GM21528 (cell line): Measurements from ENCODE around the gene WDR6.
"Not testable (repeated sequence)": the region's sequence is repeated elsewhere in the genome, so short reads cannot be mapped to it uniquely, and the experiment has no call there.

Source experiments
- ATAC-seq: cut with Tn5 transposase; IDR thresholded peaks from one replicate; pipeline ENCODE4 v1.9.1; 2021; ENCODE audit warnings: mild to moderate bottlenecking, moderate library complexity; ENCODE audit not compliant: unreplicated experiment, low FRiP score

WDR6 gene

DNA sequence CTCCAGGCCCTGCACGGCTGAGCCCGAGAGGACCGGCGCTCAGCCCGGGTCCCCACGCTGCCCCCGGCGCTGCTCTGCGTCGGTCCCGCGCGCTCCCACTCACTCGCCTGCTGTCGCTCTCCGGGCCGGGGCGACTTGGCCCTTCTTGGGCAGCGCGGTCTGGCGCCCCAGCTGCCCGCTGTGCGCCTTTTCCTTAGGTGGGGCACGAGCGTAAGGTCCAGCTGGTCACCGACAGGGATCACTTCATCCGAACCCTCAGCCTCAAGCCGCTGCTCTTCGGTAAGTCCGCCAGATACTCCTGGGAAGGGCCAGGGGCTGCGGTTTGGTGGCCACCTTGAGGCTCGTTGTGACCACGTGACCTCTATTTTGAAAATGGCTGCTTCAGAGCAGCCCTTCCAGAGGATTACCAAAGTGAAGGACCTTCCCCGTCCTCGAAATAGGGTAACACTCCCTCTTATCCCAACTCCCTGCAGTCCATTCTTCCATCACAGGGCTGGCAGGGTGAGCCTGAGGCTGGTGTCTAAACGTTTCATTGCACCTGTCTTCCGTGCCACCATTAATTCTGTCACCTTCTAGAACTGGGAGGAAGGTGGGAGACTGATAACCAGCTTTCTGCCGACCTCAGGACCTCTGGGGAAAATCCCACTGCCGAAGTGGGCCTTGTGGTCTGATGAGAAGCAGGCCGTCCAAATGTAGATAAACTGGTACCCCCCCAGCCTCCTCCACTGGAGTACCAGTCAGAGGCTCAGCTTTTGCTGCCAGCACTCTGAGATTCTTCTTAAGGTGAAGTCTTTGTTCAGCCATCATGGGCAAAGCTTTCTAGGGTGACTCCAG, 16.3 kb upstream of the WDR6 start:
- ATAC-seq: peak; percentile 17

DNA sequence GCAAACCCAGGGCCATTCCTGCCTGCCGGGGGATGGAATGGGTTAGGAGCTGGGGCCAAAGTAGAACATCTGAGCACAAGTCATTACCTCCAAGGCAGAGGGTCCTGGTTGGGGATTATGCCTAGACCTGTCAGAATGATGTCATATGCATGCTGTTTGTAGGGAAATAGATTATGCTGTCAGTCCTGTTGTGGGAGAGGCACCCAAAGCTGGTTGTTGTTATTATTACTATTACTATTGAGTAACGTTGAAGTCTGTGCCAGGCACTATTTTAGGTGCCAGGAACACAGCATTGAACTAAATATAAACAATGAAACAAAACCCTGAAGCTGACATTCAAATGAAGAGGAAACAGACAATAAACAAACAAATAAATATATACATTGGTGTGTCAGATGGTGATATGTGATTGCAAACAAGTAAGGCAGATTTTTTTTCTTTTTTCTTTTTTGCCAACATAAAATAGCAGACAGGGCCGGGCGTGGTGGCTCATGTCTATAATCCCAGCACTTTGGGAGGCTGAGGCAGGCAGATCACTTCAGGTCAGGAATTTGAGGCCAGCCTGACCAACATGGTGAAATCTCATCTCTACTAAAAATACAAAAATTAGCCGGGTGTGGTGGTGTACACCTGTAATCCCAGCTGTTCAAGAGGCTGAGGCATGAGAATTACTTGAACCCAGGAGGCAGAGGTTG, 15.2 kb upstream of the WDR6 start:
- ATAC-seq: no peak

DNA sequence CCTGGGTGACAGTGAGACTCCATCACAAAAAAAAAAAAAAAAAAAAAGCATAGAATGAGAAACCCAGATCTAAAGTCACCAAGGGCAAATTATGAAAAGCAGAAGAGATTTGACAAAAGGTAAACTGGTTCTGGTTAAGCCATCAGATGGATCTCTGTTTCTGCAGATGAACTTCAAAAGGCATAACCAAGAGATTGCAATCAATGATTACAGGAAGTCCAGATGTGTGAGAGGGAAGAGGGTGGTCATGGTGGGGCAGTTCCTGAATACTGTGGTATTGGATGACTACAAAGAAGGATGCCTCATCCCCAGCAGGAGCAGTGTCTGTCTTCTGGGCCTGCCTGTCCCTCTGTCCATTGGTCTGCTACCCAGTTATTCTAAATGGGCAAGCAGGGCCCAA, 13.4 kb upstream of the WDR6 start:
- no peak for ATAC-seq

DNA sequence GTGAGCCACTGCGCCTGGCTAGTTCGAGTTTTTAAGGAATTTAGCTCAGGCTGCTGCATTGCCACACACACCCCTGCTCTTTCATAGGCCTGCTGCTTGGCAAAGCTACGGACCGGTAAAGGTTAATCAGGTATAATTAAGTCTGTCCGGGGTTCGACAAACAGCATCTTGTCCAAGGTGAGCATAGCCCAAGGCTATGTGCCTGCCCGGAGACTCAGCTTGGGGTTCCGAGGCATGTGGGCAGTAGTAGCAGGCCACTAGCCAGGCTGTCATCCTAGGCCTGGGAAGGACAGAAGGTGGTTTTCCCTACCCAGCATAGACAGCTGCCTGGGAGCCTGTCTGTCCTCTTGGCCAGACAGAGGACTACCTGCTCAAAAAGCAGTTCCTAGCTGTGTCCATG, 10.6 kb upstream of the WDR6 start:
- ATAC-seq: no peak

DNA sequence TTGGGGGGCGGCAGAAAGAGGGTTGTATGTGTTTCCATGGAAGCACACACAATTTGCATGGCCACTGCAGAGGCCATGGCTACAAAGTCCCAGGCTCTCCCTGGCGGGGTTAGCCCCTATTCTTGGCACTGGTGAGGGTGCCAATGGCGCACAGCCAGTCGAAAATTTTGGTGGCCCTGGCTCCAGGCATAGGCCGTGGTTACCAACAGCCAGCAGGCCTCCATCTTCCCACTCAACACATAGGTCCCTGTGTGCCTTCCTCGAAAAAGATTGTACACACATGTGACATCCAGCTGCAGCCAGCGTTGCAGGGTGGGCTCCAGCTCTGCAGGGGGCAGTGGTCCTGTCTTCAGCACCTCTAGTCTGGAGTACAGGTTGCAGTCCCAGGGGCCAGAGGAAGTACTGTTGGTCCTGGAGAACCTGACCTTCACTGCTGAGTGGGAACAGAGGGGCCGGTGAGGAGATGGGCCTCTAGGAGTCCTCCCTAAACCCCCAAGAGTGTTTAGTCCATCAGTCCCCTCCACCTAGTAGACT, 10.0 kb upstream of the WDR6 start:
- no peak for ATAC-seq

DNA sequence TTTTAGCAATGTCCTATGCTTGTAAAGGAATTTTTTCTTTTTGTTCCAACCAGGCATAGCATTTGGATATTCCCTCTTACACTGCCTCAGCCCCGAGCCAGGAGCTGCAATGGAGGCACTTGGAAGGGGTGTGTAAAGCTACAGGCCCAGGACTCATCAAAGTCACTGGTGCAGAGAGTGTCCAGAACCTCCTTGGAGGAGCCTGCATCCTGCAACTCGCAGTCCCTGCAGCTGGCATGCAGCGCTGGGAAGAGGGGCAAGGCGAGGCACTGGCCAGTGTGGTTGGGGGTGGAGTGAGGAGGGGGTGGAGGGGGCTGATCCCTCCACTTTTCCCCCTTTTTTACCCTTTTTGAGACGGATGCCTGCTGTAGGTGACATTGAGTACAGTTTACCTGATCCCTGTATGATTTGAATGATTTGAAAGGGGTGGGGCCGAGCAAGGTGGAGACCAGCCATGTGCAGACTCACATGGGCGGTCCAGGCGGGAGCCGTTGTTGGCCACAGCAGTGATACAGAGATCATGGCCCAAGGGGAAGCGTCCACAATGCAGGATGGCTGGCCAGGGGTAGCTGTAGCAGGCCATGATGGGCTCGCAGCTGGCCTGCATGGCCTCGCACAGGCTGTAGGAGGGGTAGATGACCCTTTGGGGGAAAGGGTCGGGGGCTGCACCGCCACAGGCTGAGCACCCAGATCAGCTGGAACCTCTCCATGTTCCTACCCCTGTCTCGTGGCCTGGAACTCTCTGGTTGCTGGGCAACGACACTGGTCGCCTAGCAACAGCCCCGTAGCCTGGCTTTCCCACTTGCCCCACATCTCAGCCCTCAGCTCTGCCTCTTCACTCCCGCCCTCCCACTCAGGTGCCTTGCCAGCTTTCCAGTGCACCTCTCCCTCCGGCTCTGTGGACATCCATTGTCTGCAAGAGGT, 9.2 kb upstream of the WDR6 start:
- ATAC-seq: no peak

DNA sequence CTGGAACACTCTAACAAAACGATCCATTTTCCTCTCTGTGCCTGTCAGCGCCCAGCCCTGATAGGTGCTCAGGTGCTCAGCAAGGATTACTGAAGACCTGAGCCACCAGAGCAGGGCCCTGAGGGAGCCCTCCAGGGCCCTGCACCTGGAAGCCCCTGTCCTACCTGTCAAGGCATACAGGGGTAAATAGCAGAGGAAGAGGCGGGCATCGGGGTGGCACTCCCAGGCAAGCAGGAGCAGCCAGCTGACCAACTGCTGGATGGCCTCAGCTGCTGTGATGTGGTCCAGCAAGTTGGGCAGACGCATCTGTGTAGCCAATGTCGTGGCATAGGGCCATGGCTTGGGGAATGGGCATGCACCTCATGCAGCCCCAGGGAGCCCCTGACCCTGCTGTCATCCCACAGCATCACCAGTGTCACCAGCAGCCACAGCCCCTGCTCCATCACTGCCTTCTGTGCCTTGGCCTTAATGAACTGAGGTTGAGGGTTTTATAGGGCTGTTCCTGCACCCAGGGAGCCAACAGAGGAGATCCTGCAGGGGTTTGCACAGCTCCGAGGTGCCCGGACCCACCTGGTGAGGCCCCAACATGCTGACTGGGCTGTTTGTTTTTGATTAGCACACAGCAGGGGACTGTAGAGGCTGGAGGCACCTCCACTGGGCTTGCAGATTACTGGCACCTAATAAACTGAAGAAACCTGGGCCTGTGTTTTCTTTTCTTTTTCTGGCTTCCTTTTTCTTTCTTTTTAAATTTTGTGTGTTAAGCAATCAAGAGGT, 7.9 kb upstream of the WDR6 start:
- ATAC-seq: no peak

DNA sequence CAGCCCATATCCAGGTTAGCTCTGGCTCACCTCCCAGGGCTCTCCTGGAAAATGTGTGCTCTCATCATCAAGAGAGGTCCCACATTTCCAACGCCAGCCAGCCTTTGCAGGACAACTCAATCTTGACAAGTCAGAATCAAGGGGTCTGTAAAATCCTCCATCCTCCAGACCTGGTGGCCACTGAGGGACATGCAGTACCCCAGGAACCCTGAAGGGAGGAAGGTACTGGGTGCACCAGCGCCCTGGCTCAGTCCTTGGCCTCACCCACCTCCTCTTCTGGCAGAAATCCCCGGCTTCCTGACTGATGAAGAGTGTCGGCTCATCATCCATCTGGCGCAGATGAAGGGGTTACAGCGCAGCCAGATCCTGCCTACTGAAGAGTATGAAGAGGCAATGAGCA, 6.0 kb upstream of the WDR6 start:
- no peak for ATAC-seq

DNA sequence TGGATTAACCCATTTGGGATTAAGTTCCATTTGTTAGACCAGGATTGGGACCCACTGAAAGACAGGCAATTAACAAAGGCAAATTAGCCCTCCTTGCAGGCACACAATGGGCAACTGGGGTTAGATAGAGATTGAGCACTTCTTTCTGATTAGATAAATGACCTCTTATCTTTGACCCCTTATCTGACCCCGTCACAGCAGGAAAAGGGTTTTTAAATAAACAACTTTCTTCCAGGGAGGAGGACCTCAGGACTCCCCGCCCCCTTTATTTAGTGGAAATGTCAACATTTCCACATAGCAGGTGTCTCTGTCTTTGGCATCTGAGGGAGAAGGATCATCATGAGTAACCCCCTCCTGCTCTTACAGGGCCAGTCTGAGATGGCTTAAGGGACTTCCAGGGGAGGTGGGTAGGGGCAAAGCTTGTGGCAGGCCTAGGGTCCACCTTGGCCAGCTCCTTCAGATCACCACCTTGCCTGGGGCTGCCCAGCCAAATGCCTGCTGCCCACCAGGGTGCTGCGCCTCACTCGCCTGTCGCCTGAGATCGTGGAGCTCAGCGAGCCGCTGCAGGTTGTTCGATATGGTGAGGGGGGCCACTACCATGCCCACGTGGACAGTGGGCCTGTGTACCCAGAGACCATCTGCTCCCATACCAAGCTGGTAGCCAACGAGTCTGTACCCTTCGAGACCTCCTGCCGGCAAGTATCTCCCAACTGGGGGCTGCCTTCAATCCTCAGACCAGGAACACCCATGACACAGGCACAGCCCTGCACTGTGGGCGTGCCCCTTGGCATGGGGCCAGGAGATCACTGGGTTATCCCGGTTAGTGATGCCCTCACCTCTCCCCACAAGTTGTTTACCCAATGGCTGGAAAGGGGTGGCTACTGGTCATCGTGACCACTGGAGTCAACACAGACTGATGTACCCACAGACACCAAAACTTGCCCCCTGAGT, 2.6 kb upstream of the WDR6 start:
- ATAC-seq: no peak

DNA sequence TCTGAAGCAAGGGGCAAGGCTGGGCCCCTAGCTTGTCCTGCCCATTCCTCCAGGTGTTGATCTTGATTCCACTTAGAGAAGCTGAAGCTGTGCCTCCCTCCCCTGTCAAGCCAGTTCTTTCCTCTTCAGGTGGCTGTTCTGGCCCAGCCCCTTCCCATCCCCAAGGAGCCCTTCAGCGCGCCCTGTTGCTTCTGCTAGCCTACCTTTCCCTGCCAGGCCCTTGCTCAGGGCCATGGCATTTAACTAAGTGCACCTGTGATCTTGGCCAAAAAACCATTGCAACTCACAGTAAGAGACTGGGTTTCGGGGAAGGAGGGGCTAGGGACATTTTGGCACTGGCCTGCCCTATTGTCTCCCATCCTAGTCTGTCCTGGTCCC, 1.9 kb upstream of the WDR6 start:
- ATAC-seq: no peak

DNA sequence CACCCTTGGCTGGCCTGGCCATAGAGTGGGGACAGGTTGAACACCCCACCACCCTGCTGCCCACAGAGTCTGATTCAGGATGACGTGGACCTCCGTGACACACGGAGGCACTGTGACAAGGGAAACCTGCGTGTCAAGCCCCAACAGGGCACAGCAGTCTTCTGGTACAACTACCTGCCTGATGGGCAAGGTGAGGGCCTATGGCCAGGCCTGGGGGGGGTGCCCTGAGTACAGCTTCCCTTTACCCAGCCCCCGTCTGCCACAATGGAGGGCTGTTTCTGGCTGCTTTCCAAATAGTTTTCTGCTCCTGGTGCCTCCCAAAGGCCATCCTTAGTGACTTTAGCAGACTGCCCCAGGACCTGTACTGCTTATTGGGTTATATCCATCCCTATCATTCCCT, 1.2 kb upstream of the WDR6 start:
- no peak for ATAC-seq

DNA sequence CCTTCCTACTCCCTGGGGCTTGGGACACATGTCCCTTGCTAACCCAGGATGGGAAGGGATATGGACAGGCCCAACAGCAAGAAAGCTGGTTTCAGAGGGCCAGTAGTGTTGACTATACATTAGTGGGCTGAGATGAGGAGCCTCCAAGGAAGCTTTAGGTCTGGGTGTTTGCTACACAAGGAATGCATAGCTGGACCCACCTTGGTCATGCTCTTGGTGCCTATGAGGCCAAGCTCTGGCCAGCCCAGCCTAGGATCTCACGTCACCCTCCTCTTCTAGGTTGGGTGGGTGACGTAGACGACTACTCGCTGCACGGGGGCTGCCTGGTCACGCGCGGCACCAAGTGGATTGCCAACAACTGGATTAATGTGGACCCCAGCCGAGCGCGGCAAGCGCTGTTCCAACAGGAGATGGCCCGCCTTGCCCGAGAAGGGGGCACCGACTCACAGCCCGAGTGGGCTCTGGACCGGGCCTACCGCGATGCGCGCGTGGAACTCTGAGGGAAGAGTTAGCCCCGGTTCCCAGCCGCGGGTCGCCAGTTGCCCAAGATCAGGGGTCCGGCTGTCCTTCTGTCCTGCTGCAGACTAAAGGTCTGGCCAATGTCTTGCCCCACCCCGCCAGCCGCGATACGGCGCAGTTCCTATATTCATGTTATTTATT, 653 bp upstream of the WDR6 start:
- peak; percentile 3 for ATAC-seq

DNA sequence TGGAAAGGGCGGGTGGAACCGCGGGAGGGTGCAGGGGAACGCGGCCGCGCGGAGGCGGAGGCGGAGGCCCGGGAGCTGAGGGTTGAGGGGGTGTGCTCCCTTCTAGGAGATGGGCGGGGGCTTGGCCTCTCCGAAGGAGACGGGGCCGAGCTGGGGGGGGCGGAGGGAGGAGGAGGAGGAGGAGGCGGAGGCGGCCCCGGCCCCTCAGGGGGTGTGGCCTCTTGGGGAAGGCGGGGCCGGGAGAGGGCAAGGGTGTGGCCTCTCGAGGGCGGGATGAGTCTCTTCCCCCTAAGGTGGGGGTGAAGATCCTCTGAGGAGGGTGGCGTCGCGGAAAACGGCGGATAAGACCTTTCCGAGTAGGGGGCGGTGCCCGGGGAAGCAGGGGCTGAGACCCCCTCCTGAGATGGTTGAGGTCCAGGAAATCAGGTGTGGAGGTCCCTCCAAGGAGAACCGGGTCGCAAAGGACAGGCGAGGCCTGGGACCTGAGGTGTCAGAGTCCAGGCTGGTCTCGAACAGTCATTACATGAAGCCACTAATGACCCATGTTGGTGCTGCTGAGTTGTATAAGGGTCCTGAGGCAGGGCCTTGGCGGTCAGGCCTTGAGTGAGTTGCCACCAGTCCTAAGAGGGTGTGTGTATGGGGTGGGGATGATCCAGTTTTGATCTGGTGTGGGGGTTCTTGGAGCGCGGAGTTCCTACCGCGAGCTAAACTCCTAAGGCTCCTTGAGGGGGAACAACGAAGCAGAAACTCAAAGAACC, 759 bp downstream of the WDR6 start:
- peak; percentile 42 for ATAC-seq

DNA sequence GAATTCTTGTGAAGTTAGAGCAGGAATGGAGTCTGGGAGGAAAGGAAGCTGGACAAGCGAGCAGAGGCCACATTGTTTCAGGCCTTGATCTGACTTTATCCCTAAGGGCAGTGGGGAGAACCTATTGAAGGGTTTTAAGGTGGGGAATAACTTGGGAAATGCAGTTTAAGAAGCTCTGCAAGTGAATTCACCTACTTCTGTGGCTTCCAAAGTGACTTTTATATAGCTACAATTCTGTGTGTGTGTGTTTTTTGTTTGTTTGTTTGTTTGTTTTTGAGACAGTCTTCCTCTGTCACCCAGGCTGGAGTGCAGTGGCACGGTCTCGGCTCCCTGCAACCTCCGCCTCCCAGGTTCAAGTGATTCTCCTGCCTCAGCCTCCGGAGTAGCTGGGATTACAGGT, 1.4 kb downstream of the WDR6 start:
- not testable (repeated sequence) for ATAC-seq

DNA sequence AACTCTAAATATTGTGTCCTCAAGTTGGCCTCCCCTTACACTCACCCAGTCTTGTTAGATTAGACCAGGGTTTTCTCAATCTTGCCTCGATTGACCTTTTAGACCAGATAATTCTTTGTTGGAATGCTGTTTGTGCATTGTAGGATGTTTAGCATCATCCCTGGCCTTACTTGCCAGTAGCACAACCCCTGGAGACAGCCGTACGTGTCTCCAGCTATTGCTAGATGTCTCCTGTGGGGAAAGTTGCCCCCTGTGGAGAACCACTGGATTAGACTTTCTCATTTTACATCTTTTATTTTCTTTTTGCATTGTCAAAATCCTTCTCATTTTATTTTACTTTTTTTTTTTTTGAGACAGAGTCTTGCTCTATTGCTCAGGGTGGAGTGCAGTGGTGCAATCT, 2.2 kb downstream of the WDR6 start:
- no peak for ATAC-seq

DNA sequence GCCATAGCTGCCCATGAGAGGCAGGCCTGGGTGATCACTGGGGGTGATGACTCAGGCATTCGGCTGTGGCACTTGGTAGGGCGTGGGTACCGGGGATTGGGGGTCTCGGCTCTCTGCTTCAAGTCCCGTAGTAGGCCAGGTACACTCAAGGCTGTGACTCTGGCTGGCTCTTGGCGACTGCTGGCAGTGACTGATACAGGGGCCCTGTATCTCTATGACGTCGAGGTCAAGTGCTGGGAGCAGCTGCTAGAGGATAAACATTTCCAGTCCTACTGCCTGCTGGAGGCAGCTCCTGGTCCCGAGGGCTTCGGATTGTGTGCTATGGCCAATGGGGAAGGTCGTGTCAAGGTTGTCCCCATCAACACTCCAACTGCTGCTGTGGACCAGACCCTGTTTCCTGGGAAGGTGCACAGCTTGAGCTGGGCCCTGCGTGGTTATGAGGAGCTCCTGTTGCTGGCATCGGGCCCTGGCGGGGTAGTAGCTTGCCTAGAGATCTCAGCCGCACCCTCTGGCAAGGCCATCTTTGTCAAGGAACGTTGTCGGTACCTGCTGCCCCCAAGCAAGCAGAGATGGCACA, 5.3 kb downstream of the WDR6 start:
- no peak for ATAC-seq

DNA sequence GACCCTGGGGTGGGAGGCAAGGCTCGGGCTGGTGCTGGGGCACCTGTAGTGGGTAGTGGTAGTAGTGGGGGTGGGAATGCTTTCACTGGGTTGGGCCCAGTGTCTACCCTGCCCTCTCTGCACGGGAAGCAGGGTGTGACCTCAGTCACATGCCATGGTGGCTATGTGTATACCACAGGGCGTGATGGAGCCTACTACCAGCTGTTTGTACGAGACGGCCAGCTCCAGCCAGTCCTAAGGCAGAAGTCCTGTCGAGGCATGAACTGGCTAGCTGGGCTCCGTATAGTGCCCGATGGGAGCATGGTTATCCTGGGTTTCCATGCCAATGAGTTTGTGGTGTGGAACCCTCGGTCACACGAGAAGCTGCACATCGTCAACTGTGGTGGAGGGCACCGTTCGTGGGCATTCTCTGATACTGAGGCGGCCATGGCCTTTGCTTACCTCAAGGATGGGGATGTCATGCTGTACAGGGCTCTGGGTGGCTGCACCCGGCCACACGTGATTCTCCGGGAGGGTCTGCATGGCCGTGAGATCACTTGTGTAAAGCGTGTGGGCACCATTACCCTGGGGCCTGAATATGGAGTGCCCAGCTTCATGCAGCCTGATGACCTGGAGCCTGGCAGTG, 6.0 kb downstream of the WDR6 start:
- ATAC-seq: no peak
